ENCODE data around the gene KIRREL1.

GRCh38 chr1:157959750-157960149, 33.7 kb upstream of the KIRREL1 start:
- TF ChIP-seq POLR2A (IDR thresholded peaks at IDR 0.05) = no peak
- TF ChIP-seq, protein P1, sequence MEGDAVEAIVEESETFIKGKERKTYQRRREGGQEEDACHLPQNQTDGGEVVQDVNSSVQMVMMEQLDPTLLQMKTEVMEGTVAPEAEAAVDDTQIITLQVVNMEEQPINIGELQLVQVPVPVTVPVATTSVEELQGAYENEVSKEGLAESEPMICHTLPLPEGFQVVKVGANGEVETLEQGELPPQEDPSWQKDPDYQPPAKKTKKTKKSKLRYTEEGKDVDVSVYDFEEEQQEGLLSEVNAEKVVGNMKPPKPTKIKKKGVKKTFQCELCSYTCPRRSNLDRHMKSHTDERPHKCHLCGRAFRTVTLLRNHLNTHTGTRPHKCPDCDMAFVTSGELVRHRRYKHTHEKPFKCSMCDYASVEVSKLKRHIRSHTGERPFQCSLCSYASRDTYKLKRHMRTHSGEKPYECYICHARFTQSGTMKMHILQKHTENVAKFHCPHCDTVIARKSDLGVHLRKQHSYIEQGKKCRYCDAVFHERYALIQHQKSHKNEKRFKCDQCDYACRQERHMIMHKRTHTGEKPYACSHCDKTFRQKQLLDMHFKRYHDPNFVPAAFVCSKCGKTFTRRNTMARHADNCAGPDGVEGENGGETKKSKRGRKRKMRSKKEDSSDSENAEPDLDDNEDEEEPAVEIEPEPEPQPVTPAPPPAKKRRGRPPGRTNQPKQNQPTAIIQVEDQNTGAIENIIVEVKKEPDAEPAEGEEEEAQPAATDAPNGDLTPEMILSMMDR (IDR thresholded peaks at IDR 0.05) = no peak
